ENCODE measurements around the gene SHISA5. TPM values are rescaled to one million over a fixed set of nuclear protein-coding genes. Genes with fewer than 3 reads are reported as not detected.

Gene SHISA5
- total RNA-seq, 4 donors from 2014 or later: 78.4 to 145 (median 93.9) TPM

DNA sequence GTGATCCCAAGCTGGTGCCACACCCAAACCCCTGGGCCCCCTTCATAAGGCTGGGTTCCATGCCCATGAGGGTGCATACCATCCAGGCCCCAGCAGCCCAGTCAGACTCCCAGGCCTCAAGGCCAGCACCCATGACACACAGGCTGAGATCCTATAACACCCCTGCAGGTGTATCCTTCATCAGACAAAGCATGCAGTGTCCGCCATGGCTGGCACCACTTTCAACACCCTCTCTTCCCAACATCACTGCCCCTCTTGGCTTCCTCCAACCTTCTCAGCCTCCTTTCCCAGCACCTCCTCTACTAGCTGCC, 67.5 kb downstream of the SHISA5 start:
- peaks cover 0 to 63% (median 28%) of the 10 kb centered on the region in 4 donors for H3K4me1 ChIP-seq

DNA sequence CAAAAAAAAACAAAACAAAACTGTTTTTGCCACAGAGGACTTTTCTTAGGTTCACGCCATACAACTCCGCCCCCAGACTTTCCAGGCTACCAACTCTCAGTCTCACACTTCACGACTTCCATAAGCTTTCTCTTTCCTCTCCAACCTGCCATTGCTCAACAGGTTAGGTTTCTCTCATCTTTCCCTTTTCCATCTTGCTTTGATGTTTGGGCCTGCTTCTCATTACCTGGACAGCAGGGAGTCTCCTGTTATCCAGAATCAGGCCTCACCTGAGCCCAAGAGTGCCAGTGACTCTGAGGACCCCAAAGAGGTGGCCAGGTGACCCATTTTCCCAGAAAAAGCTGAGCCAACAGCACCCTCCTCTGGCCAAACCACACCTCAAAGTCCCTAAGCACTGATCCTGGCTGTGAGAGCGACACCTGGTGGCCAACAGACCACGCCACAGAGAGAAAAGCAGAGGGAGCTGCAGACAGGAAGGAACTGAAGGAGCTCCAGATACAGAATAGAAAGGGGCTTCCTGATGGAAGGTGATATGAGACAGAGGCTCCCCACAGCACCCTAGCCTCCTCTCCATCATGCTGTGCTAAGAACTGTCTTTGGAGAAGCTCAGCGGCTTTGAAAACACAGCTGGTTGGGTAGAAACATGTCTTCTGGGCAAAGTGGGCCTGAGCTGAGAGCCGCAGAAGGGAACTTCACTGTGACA, 68.0 kb downstream of the SHISA5 start:
- 33 to 41% methylated on average over 7 of the region's 7 CpGs for WGBS, 2 donors
- no peak overlapping the region for H3K4me3 ChIP-seq
- H3K4me1 ChIP-seq: peaks cover 0 to 63% (median 23%) of the 10 kb centered on the region in 4 donors
- no peak for TF ChIP-seq POLR2A (IDR thresholded peaks at IDR 0.05)
- TF ChIP-seq CTCF (IDR thresholded peaks at IDR 0.05): peak; percentile 96 to 100 (median 99)
- peak; percentile 82 to 89 for DNase-seq (ENCODE audit: low spot score in 2 of 2)
- no peaks in the 10 kb centered on the region for H3K9me3 ChIP-seq
- no peaks in the 10 kb centered on the region for H3K27me3 ChIP-seq
- peak overlapping the region in 3 of 4 donors; percentile 71 to 98 (median 87) for H3K27ac ChIP-seq
- peaks cover 0 to 17% (median 4%) of the 10 kb centered on the region in 3 donors for H3K36me3 ChIP-seq

More for the DNA sequence above, 67.5 kb downstream of the SHISA5 start:
- Histone ChIP-seq H3K9me3 (no peaks in the 10 kb centered on the region), H3K4me3 (no peak overlapping the region), H3K27ac (peak overlapping the region in 1 of 4 donors; percentile 98), H3K36me3 (peaks cover 0 to 17% (median 4%) of the 10 kb centered on the region in 3 donors), H3K27me3 (no peaks in the 10 kb centered on the region)
- WGBS, 2 donors: 45 to 63% methylated on average over 1 of the region's 1 CpG
- no peak for DNase-seq (ENCODE audit: low spot score in 2 of 2)
- TF ChIP-seq CTCF (IDR thresholded peaks at IDR 0.05): no peak
- no peak for TF ChIP-seq EP300 (IDR thresholded peaks at IDR 0.05)
- no peak for TF ChIP-seq POLR2A (IDR thresholded peaks at IDR 0.05)

DNA sequence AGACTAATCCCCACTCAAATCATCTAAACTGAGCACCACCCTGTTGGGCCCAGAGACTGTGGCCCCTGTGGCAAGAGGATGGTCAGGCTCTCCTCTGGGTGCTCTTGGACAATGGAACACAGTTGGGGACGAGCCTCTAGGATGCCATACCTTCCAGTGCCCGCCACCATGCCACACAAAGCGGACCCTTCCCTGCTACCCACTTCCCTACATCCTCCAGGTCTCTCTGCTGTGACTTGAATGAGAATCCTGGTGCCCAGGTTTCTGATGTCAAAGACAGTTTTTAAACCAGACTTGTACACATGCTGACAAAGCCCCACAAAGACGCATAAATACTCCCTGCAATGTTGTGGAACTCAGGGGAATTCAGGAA, 68.8 kb downstream of the SHISA5 start:
- Histone ChIP-seq H3K27ac (peak overlapping the region; percentile 60 to 98 (median 79)), H3K27me3 (no peaks in the 10 kb centered on the region), H3K36me3 (peaks cover 0 to 17% (median 4%) of the 10 kb centered on the region in 3 donors), H3K9me3 (no peaks in the 10 kb centered on the region), H3K4me1 (peaks cover 0 to 68% (median 26%) of the 10 kb centered on the region in 4 donors), H3K4me3 (no peak overlapping the region)
- no peak for DNase-seq (ENCODE audit: low spot score in 2 of 2)
- TF ChIP-seq EP300 (IDR thresholded peaks at IDR 0.05): no peak
- TF ChIP-seq POLR2A (IDR thresholded peaks at IDR 0.05): no peak
- TF ChIP-seq CTCF (IDR thresholded peaks at IDR 0.05): no peak
- 75 to 86% methylated on average over 4 of the region's 4 CpGs for WGBS, 2 donors

- H3K27me3 ChIP-seq: no peaks in the 10 kb centered on the region
- H3K9me3 ChIP-seq: no peaks in the 10 kb centered on the region
- TF ChIP-seq POLR2A (IDR thresholded peaks at IDR 0.05): no peak
- TF ChIP-seq EP300 (IDR thresholded peaks at IDR 0.05): no peak
- TF ChIP-seq CTCF (IDR thresholded peaks at IDR 0.05): no peak
- DNase-seq (ENCODE audit: low spot score in 2 of 2): no peak
- no peak overlapping the region for H3K4me3 ChIP-seq
- H3K4me1 ChIP-seq: peaks cover 0 to 72% (median 27%) of the 10 kb centered on the region in 4 donors
- 68 to 71% methylated on average over 11 to 15 of the region's 15 CpGs for WGBS, 2 donors
- H3K36me3 ChIP-seq: peaks cover 0 to 17% (median 4%) of the 10 kb centered on the region in 3 donors
- H3K27ac ChIP-seq: peak overlapping the region; percentile 60 to 98 (median 79)
Measured at GRCh38 chr3:48434591-48435222, 69.3 kb downstream of the SHISA5 start.

- peak in 1 of 2 donors; percentile 46 for DNase-seq (ENCODE audit: low spot score in 2 of 2)
- peaks cover 0 to 17% (median 4%) of the 10 kb centered on the region in 3 donors for H3K36me3 ChIP-seq
- peak overlapping the region; percentile 60 to 98 (median 79) for H3K27ac ChIP-seq
- WGBS, 2 donors: 53 to 60% methylated on average over 9 to 11 of the region's 12 CpGs
- H3K27me3 ChIP-seq: no peaks in the 10 kb centered on the region
- peaks cover 0 to 65% (median 23%) of the 10 kb centered on the region in 4 donors for H3K4me1 ChIP-seq
- peak overlapping the region in 3 of 4 donors; percentile 23 to 40 (median 27) for H3K4me3 ChIP-seq
- H3K9me3 ChIP-seq: no peaks in the 10 kb centered on the region
- no peak for TF ChIP-seq CTCF (IDR thresholded peaks at IDR 0.05)
- peak; percentile 19 to 76 for TF ChIP-seq EP300 (IDR thresholded peaks at IDR 0.05)
- TF ChIP-seq POLR2A (IDR thresholded peaks at IDR 0.05): peak in 1 of 2 donors; percentile 46
Measured at GRCh38 chr3:48433472-48434118, 70.4 kb downstream of the SHISA5 start.

All from tibial nerve (tissue), 4 donors.